ENCODE results near the gene CPNE5. TPM values are rescaled to one million over a fixed set of nuclear protein-coding genes. Genes with fewer than 3 reads are reported as not detected.
A peak's percentile ranks its signal among the peaks of the same experiment; 100 is the strongest.

CPNE5 gene
- total and polyA plus RNA-seq, 8 donors: 1.2 to 15.9 (median 2.4) TPM; not detected in 1

- 34 to 54% (median 37%) methylated on average over 9 to 17 of the region's 17 CpGs for WGBS, 5 donors
- intact Hi-C loops (cut with DNase I; ENCODE audit: low total_unique reads): loop anchor here (10.0 kb wide), 1 partner anchor 249 kb away; no protein-coding TSS in a partner anchor
These were observed 73.4 kb downstream of the CPNE5 start for GRCh38 chr6:36765594-36766398.

DNA sequence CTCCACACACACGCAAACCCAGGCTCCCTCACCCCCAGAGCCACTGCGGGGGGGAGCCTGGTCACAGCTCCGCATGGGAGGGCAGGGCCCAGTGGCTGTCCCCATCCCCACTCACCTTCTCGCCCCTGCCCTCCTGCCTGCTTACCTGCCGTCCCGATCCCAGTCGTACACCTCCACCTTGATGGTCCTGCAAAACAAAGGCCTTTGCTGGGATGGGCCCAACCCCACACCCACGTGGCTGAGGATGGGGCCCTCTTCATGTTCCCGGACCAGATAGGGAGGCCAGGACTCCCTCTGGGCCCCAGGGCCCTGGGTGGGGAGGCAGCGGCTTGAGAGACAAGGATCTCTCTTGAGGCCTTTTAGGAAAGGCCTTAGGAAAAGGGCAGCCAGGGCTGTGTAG is 74.1 kb downstream of the CPNE5 start:
- intact Hi-C loops (cut with DNase I; ENCODE audit: low total_unique reads): loop anchor here (10.0 kb wide), 1 partner anchor 250 kb away; no protein-coding TSS in a partner anchor
- Histone ChIP-seq H3K4me1 (peaks cover 7 to 33% (median 15%) of the 10 kb centered on the region in 4 donors), H3K4me3 (no peak overlapping the region), H3K27ac (no peak overlapping the region), H3K27me3 (no peaks in the 10 kb centered on the region), H3K36me3 (no peaks in the 10 kb centered on the region), H3K9me3 (no peaks in the 10 kb centered on the region)
- no peak for DNase-seq
- no peak for TF ChIP-seq EP300 (IDR thresholded peaks at IDR 0.05)
- no peak for TF ChIP-seq POLR2AphosphoS5 (IDR thresholded peaks at IDR 0.05)
- no peak for TF ChIP-seq POLR2A (IDR thresholded peaks at IDR 0.05)
- TF ChIP-seq, protein P1, sequence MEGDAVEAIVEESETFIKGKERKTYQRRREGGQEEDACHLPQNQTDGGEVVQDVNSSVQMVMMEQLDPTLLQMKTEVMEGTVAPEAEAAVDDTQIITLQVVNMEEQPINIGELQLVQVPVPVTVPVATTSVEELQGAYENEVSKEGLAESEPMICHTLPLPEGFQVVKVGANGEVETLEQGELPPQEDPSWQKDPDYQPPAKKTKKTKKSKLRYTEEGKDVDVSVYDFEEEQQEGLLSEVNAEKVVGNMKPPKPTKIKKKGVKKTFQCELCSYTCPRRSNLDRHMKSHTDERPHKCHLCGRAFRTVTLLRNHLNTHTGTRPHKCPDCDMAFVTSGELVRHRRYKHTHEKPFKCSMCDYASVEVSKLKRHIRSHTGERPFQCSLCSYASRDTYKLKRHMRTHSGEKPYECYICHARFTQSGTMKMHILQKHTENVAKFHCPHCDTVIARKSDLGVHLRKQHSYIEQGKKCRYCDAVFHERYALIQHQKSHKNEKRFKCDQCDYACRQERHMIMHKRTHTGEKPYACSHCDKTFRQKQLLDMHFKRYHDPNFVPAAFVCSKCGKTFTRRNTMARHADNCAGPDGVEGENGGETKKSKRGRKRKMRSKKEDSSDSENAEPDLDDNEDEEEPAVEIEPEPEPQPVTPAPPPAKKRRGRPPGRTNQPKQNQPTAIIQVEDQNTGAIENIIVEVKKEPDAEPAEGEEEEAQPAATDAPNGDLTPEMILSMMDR (IDR thresholded peaks at IDR 0.05): no peak
- WGBS, 5 donors: 64 to 76% (median 73%) methylated on average over 8 to 10 of the region's 10 CpGs

More at GRCh38 chr6:36765594-36766398, 73.4 kb downstream of the CPNE5 start:
- Histone ChIP-seq H3K4me3 (no peak overlapping the region), H3K27ac (no peak overlapping the region), H3K9me3 (no peaks in the 10 kb centered on the region), H3K27me3 (no peaks in the 10 kb centered on the region), H3K4me1 (peaks cover 7 to 39% (median 15%) of the 10 kb centered on the region in 4 donors), H3K36me3 (no peaks in the 10 kb centered on the region)
- DNase-seq: peak; percentile 87 to 93
- TF ChIP-seq, protein P1 (IDR thresholded peaks at IDR 0.05): peak in 6 of 7 experiments; percentile 16 to 84 (median 78)
- TF ChIP-seq POLR2AphosphoS5 (IDR thresholded peaks at IDR 0.05): peak in 1 of 3 donors; percentile 63
- no peak for TF ChIP-seq POLR2A (IDR thresholded peaks at IDR 0.05)
- no peak for TF ChIP-seq EP300 (IDR thresholded peaks at IDR 0.05)

DNA sequence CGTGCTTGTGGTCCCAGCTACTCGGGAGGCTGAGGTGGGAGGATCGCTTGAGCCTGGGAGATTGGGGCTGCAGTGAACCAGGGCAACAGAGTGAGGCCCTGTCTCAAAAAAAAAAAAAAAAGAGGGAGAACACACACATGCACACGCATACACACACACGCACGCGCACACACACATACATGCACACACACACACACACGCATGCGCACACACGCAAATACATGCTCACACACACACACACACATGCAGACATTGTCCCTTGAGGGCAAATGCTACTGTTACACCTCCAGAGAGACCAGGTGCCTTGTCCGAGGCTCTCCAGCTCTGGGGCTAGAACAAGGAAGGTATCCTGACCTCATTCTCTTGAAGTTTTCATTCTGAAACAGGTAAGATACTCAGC is 77.1 kb downstream of the CPNE5 start:
- no peak for DNase-seq
- intact Hi-C loops (cut with DNase I; ENCODE audit: low total_unique reads): loop anchor here (10.0 kb wide), 1 partner anchor 253 kb away; no protein-coding TSS in a partner anchor
- H3K4me1 ChIP-seq: peaks cover 0 to 33% (median 21%) of the 10 kb centered on the region in 4 donors
- no peaks in the 10 kb centered on the region for H3K36me3 ChIP-seq
- WGBS, 5 donors: 92 to 96% (median 95%) methylated on average over 11 of the region's 11 CpGs
- TF ChIP-seq POLR2A (IDR thresholded peaks at IDR 0.05) (no peak), POLR2AphosphoS5 (IDR thresholded peaks at IDR 0.05) (no peak)
- H3K27me3 ChIP-seq: no peaks in the 10 kb centered on the region
- no peak overlapping the region for H3K27ac ChIP-seq
- no peak overlapping the region for H3K4me3 ChIP-seq
- no peaks in the 10 kb centered on the region for H3K9me3 ChIP-seq

- no peak for DNase-seq
- 78 to 88% (median 86%) methylated on average over 10 to 11 of the region's 11 CpGs for WGBS, 5 donors
- Histone ChIP-seq H3K4me3 (no peak overlapping the region), H3K36me3 (no peaks in the 10 kb centered on the region), H3K27me3 (no peaks in the 10 kb centered on the region), H3K4me1 (peaks cover 0 to 38% (median 24%) of the 10 kb centered on the region in 4 donors), H3K9me3 (no peaks in the 10 kb centered on the region), H3K27ac (no peak overlapping the region)
- TF ChIP-seq, protein P1 (IDR thresholded peaks at IDR 0.05): no peak
- TF ChIP-seq POLR2AphosphoS5 (IDR thresholded peaks at IDR 0.05): no peak
- no peak for TF ChIP-seq EP300 (IDR thresholded peaks at IDR 0.05)
- no peak for TF ChIP-seq POLR2A (IDR thresholded peaks at IDR 0.05)
- intact Hi-C loops (cut with DNase I; ENCODE audit: low total_unique reads): loop anchor here (10.0 kb wide), 1 partner anchor 254 kb away; no protein-coding TSS in a partner anchor
These were observed 78.4 kb downstream of the CPNE5 start for GRCh38 chr6:36760685-36761435.

All from stomach (tissue), 9 donors.